ENCODE measurements around the gene HBB.

DNA sequence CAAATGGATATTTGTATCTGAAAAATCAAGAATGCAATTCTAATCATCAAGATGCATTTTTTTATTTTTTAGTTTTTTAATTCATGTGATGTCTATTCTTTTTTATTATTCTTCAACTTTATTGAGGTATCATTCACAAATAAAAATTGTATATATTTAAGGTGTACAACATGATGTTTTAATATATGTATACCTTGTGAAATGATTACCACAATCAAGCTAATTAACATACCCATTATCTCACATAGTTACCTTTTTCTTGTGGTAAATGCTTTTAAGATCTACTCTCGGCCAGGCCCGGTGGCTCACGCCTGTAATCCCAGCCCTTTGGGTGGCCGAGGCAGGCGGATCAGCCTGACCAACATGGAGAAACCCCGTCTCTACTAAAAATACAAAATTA, 3.7 kb downstream of the HBB start:
- TF ChIP-seq, protein P1, sequence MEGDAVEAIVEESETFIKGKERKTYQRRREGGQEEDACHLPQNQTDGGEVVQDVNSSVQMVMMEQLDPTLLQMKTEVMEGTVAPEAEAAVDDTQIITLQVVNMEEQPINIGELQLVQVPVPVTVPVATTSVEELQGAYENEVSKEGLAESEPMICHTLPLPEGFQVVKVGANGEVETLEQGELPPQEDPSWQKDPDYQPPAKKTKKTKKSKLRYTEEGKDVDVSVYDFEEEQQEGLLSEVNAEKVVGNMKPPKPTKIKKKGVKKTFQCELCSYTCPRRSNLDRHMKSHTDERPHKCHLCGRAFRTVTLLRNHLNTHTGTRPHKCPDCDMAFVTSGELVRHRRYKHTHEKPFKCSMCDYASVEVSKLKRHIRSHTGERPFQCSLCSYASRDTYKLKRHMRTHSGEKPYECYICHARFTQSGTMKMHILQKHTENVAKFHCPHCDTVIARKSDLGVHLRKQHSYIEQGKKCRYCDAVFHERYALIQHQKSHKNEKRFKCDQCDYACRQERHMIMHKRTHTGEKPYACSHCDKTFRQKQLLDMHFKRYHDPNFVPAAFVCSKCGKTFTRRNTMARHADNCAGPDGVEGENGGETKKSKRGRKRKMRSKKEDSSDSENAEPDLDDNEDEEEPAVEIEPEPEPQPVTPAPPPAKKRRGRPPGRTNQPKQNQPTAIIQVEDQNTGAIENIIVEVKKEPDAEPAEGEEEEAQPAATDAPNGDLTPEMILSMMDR (IDR thresholded peaks at IDR 0.05): no peak
- no peak for TF ChIP-seq EZH2phosphoT487 (IDR thresholded peaks at IDR 0.05)

Data from neural progenitor cell (in vitro differentiated cells).